HG02798 (cell line): ENCODE measurements around the gene RCC1.
"Not testable (repeated sequence)": the region's sequence is repeated elsewhere in the genome, so short reads cannot be mapped to it uniquely, and the experiment has no call there.

Experiments used
- ATAC-seq: cut with Tn5 transposase; IDR thresholded peaks from one replicate; pipeline ENCODE4 v1.9.1; 2021; ENCODE audit warnings: mild to moderate bottlenecking; ENCODE audit not compliant: unreplicated experiment, poor library complexity

RCC1 gene

DNA sequence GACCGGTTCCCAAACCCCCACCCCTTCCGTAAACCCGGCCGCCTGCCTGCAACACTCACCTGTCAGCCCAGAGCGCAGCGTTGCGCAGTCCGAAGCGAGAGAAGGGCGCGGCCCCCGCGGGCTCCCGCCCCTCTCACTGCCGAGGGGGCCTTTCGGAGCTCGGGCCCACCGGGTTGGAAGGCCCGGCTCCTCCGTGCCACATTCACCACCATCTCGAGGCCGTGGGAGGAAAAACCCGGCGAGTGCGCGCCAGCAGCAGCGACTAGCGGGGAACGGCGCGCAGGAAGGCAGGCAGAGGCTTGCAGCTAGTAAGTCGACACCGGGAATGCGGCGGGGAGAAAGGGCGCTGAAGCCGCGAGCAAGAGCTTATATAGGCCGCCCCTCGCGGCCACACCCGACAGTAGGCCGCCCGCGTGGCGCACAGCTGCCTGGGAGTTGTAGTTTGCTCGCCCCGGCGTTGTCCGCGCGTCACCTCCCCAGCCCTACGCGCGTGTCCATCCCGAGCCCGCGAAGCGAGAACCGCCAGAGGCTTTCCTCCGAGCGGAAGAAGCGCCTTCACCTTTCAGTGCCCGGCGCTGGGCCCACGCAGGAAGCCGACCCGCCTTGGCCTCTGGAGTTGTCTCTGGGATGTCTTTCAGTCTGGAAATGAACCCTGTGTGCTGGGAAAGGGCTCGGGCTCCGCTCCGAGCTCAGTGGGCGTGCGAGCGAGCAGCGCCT is 75.8 kb downstream of the RCC1 start:
- ATAC-seq: peak; percentile 84

DNA sequence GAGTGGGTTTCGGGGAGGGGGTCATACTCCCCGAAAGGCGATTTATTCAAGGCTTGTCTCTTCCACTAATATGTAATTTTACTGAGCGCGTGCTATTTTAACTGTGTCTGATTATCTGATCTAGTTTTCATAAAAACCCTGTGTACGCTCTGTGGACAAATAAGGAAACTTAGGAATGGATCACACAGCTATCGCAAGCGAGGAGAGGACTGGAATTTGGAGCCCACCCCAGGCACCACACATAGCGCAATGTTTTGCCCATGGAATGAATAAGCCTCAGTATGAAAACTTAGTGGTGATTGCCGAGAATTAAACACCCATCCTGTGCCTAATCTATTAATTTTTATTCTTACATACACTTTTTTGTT is 76.4 kb downstream of the RCC1 start:
- no peak for ATAC-seq

DNA sequence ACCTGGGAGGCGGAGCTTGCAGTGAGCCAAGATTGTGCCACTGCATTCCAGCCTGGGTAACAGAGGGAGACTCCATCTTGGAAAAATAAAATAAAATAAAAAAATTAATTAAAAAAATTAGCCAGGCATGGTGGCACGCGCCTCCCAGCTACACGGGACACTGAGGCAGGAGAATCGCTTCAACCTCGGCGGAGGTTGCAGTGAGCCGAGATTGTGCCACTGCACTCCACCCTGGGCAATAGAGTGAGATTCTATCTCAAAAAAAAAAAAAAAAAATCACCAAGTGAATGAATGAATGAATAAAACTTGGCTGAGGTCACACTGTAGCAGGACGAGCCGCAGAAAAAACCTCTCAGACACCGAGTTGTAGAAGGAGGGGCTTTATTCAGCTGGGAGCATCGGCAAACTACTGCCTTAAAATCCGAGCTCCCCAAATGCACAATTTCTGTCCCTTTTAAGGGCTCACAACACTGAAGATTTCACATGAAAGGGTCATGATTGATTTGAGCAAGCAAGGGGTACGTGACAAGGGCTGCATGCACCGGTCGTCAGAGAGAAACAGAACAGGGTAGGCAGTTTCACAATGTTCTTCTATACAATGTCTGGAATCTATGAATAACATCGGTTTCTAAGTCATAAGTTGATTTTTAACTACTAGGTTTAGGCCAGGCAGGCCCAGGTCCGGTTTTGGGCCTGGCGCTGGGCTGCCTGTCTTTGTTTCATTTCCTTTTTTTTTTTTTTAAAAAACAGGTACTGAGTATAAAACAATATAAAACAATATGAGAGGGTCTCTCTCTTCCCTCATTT is 80.9 kb downstream of the RCC1 start:
- ATAC-seq: not testable (repeated sequence)
